ENCODE measurements around the gene ADGRG6. TPM values are rescaled to one million over a fixed set of nuclear protein-coding genes. Genes with fewer than 3 reads are reported as not detected.

Gene ADGRG6
- total RNA-seq, 1 experiment from 2014 or later = 5.3 TPM

- peaks cover 18% of the 10 kb centered on the region for H3K4me1 Mint-ChIP-seq
- DNase-seq (ENCODE audit: low spot score) (no peak), ATAC-seq (no peak; the same call in 1 of the 2 replicates)
- H3K36me3 Mint-ChIP-seq = no peaks in the 10 kb centered on the region
- no peak overlapping the region for H3K4me3 Mint-ChIP-seq
- H3K27ac Mint-ChIP-seq = no peak overlapping the region
- H3K9me3 Mint-ChIP-seq = no peaks in the 10 kb centered on the region
- POLR2A ChIA-PET = no interaction called here
- TF ChIP-seq ARID4B (CRISPR knock-in tag; IDR thresholded peaks at IDR 0.05; ENCODE audit: borderline replicate concordance) (no peak), NR1H2 (CRISPR knock-in tag; IDR thresholded peaks at IDR 0.05) (no peak), ATF2 (CRISPR knock-in tag; IDR thresholded peaks at IDR 0.05; ENCODE audit: borderline replicate concordance, low read depth) (no peak), KAT7 (CRISPR knock-in tag; IDR thresholded peaks at IDR 0.05; ENCODE audit: borderline replicate concordance) (no peak), NR2C2 (CRISPR knock-in tag; IDR thresholded peaks at IDR 0.05) (no peak), ERG (CRISPR knock-in tag; IDR thresholded peaks at IDR 0.05) (no peak), MXD4 (CRISPR knock-in tag; IDR thresholded peaks at IDR 0.05; ENCODE audit: borderline replicate concordance) (no peak), TCF7 (CRISPR knock-in tag; IDR thresholded peaks at IDR 0.05; ENCODE audit: low read depth) (no peak), NFYB (CRISPR knock-in tag; conservative IDR thresholded peaks at IDR 0.05; ENCODE audit: low read depth) (no peak), SMAD3 (CRISPR knock-in tag; IDR thresholded peaks at IDR 0.05; ENCODE audit: borderline replicate concordance) (no peak), SOX15 (CRISPR knock-in tag; IDR thresholded peaks at IDR 0.05) (no peak), JUN (CRISPR knock-in tag; IDR thresholded peaks at IDR 0.05) (no peak), ELF4 (CRISPR knock-in tag; IDR thresholded peaks at IDR 0.05; ENCODE audit: low read depth) (no peak), SMAD4 (CRISPR knock-in tag; IDR thresholded peaks at IDR 0.05) (no peak), ZNF532 (CRISPR knock-in tag; IDR thresholded peaks at IDR 0.05; ENCODE audit: borderline replicate concordance) (no peak)
- TF ChIP-seq, protein P1, sequence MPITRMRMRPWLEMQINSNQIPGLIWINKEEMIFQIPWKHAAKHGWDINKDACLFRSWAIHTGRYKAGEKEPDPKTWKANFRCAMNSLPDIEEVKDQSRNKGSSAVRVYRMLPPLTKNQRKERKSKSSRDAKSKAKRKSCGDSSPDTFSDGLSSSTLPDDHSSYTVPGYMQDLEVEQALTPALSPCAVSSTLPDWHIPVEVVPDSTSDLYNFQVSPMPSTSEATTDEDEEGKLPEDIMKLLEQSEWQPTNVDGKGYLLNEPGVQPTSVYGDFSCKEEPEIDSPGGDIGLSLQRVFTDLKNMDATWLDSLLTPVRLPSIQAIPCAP (CRISPR knock-in tag; IDR thresholded peaks at IDR 0.05) = no peak
- TF ChIP-seq, protein P2, sequence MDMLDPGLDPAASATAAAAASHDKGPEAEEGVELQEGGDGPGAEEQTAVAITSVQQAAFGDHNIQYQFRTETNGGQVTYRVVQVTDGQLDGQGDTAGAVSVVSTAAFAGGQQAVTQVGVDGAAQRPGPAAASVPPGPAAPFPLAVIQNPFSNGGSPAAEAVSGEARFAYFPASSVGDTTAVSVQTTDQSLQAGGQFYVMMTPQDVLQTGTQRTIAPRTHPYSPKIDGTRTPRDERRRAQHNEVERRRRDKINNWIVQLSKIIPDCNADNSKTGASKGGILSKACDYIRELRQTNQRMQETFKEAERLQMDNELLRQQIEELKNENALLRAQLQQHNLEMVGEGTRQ (CRISPR knock-in tag; IDR thresholded peaks at IDR 0.05) = no peak
- TF ChIP-seq, protein P3, sequence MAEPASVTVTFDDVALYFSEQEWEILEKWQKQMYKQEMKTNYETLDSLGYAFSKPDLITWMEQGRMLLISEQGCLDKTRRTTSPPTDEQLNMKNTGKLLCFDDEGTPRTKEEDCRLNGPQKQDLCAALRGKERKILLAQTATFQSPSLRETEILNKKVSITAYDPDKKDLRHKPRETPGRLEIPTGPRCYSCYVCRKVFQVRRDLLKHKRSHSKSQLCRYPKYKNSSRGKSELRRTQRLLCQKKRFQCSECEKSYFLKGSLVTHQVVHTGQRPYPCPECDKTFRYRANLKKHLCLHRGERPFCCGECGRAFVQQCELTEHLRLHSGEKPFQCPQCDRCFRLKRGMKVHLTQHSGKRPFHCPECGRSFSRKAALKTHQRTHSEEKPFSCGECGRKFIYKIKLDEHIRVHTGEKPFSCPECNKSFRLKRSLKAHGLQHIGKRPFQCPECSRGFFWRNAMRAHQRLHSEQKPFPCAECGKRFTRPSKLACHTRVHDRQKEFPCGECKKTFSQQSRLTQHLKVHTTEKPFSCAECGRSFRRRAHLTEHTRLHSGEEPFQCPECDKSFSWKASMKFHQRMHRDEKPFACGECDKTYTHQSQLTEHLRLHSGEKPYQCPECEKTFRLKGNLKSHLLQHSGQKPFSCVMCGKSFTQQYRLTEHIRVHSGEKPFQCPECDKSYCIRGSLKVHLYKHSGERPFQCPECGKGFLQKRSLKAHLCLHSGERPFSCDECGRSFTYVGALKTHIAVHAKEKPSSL (CRISPR knock-in tag; conservative IDR thresholded peaks at IDR 0.05) = no peak
- no peaks in the 10 kb centered on the region for H3K27me3 Mint-ChIP-seq (ENCODE audit: low read depth)
- CTCF ChIA-PET = no interaction called here
Measured at GRCh38 chr6:142336787-142337186, 35.0 kb downstream of the ADGRG6 start.
